NOMO-1 treated with dmso at 0.1 percent for 144 hours (cell line): ENCODE data around the gene RNF167.

Experiments
- DNase-seq: peaks from one replicate; lab custom pipeline; 2025; ENCODE audit not compliant: unreplicated experiment; lab: John Stamatoyannopoulos, UW

The RNF167 gene

DNA sequence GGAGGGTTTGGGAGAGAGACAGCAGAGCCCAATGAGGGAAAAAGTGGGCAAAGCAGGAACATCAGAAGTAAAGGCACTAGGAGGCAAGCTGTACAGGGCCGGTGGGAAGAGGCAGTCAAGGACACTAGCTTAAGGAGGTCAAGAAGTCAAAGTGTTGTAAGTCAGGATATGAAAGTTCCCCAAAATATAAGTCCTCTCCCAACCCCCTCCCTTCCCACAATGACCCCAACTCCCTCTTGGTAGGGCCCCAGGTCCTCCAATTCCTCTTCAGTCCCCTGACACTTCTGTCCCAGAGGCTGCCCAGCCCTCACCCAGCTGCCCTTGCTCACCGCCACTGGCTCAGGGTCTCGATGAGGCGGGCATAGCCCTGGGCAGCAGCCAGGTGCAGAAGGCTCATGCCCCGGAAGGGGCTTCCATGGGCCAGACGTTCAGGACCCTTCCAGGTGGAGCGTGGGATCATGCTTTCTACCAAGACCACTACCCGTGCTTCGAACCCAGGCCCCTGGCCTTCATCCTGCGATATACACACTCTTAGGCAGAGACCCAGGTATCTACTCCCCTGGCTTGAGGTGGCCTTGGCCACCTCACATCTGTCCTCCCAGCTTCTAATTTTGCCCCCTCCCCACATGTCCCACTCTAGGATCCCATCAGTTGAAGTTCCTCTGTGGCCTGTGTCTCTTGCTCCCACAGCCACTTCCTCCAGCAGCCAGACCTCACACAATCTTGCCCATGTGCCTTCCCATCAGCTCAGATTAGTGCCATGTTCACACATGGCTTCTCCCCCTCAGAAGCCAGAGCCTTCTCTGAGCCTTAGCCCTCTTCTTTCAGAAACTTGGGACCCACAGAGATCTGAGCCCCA is 33.4 kb downstream of the RNF167 start:
- DNase-seq, result no peak

DNA sequence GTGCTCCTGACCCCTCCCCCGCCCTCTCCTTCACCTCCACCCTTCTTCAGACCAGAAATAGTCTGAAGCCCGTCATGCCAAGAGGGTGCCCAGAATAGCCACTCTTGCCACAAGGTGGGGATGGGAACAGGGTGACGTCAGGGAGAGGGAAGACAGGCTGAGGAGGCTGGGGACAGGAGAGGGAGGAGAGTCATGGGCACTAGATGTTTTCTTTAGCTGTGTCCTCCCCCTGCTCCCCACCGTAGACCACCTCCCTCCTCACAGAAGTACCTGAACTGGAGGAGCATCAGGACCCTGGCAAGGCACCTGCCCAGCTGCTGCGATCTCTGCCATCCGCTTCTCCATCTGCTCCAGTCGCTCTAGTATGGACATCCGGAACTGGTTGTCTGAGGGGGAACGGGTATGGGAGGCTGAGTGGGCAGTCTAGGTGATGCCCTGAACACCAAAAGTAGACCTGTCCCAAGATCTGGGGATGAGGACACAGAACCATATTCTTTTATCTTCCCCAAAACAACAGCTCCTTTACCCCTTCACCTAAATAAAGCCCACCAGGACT is 34.1 kb downstream of the RNF167 start:
- DNase-seq, result no peak

DNA sequence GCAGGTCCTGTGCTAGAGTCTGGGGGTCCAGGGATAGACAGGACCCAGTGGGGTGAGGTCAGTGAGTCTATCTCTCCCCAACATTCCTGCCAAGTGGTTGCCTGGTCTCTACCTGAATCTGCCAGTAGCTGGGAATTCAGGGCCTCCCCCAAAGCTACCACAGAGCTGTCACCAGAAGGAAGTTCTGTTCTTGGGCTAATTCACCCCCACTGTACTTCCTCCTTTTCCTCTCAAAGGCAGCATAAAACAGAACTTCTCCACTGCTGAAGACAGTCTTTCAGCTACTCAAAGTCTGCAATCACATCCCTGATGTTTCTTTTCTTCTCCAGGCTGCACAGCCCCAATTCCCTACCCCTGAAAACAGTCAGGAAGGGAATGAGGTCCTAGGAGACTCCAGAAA is 38.7 kb downstream of the RNF167 start:
- peak; percentile 60 for DNase-seq

DNA sequence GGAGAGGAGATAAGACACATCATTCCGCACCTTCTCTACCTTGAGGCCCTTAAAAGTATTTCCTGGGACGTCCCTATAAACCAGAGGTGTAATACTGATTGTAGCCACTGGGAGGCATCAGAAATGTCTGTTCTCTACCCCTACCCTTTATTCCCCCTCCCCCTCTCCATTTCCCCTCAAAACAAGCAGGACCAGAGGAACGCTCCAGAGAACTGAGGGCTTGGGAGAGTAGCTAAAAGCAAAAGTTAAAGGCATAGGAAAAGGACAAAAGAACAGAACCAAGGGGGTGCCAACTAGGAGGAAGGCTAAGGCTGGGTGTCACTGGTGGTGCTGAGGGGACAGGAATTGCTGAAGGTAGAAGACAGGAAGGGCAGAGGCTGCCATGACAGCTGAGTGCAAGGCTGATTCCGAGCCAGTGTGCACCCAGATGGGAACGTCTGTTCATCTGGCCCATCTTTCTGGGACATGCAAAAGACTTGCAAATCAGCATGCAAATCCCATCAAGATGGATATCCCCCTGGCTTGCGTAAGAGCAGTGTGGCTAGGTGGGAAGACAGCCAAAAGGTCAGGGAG is 40.7 kb downstream of the RNF167 start:
- DNase-seq, result no peak

DNA sequence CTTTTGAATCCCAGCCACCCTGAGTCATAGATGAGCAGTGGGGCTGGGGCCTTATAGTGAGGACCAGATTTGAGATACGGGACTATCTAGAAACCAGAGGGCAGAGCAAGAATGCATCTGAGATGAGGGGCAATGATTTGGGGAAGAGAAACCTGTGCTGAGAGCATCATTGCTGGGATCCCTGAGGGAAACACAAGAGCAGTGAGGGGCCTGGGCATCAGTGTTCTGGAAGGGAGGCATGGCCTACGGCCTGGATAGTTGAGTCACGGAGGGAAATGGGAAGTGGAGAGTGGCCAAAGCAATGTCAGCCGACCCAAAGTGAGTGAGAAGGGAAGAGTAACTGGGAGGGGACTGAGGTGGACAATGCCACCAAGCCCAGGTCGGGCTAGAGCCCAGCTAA is 42.2 kb downstream of the RNF167 start:
- DNase-seq, result no peak

DNA sequence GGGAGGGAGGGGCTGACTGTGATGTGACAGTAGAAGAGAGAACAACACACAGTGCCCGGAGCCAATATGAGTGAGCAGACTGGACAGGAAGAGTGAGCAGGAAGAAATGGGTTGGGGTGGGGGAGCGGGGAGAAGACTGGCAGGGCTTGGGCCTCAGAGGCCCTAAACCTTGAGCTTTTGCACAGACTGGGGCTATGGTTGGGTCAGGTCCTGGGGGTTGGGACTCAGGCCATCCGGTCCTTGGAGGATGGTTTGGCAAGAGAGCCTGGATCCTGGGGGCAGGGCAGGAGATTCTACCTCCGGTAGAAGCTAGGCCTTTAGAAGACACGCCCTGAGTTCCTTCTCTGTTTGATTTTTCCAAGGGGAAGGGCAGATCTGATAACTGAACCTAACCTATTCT is 46.3 kb downstream of the RNF167 start:
- no peak for DNase-seq

DNA sequence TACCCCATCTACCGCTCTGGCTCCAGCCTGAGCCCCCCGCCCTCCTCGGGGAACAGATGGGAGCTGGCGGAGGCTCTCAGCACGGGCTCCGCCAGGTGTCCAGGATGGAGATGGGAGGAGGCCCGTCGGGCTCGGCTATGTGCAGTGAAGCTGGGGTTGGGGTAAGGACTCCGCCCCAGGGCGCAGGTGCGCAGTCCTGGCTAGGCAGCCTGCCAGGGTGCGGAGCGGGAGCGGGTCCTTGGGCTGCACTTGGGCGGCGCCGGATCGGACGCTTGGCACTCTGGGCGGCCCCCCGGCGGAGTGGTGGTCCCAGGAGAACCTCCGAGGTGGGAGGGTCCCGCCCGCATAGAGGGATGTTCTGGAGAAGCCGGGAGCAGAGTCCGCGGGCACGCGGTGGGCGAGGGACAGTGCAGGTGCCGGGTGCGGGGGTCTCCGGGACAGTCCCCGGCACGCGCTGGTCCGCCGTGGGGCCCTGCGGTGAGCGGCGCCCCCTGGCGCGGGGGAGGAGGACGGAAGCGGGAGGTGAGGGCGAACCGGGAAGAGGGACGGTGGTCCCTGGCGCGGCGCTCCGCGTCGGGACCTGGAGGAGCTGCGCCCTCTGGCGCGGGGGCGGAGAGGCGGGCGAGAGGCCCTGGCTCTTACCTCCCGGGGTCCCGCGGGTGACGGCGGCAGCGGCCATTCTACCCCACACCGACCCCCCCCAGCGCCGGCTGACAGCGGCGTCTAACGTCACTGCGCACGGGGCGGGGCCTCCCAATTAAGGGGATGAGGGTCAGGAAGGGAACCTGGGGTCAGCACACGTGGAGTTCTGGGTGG is 47.1 kb downstream of the RNF167 start, which contains the start of gene CAMTA2:
Gene CAMTA2 (minus strand): TSS at position 725 of the 816 bp plus-strand sequence. CDS start 1,453 bp downstream, outside the sequence.
- DNase-seq, result peak; percentile 72

DNA sequence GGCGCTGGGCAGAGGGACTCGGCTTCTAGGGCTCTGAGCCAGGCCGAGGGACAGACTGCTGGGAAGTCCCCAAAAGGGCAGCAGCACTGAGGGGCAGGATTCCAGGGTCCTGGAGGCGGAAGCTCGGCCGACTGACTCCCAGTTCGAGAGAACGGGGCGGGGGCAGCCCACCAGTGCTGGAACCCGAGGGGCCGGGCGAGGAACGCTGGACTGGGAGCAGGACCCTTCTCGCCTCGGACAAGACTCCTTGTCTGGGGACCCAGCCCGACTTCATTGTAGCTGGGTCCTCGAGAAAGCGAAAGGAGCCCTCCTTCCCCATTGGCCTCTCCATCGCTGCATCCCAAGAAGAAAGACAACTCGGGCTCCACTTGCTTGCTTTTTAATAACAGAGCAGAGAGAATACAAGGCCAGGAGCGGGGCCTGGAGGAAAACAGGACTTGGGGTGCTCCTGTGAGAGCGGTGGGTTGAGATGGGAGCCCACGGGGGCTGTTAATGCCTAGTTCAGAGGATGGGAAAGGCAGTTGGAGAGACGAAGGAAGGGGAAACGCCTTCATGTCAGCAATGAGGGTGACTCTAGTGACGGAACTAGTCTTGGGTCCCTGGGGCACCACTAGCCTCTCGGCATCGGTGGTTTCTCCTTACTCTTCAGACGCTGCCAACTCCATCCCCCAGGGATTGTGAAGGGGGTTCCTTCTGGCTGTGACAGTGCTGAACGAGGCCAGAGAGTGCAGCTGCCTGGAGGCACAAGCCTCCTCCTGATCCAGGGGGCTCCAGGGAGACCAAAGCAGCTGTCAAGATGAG is 47.9 kb downstream of the RNF167 start:
- no peak for DNase-seq

DNA sequence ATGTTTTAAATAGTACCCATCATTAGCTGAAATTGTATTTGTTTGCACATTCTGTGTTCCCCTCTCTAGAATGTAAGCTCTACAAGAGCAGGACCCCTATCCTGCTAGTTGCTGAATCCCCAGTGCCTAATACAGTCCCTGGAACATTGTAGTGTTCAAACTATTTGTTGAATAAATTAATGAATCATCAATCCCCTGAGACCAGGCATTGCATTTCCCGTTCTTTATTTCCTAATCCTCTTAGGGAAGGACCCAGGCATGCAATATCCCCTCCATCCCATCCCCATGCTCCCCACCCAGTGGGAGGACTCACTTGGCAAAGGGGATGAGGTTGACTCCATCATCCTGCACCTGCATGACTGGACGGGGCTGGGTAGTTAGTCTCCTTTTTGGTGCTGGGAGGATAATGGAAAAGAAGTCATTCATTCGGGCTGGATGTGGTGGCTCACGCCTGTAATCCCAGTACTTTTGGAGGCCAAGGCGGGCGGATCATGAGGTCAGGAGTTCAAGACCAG is 54.1 kb downstream of the RNF167 start:
- DNase-seq, result no peak
